NCI-H345 treated with DMSO at 0.1 percent for 48 hours (cell line): Measurements from ENCODE around the gene CD164.
A peak's percentile ranks its signal among the peaks of the same experiment; 100 is the strongest.
"Not testable (repeated sequence)": the region's sequence is repeated elsewhere in the genome, so short reads cannot be mapped to it uniquely, and the experiment has no call there.

ENCODE experiments used
- DNase-seq: peaks from one replicate; lab custom pipeline; 2025; ENCODE audit not compliant: unreplicated experiment; lab: John Stamatoyannopoulos, UW

CD164 gene

DNA sequence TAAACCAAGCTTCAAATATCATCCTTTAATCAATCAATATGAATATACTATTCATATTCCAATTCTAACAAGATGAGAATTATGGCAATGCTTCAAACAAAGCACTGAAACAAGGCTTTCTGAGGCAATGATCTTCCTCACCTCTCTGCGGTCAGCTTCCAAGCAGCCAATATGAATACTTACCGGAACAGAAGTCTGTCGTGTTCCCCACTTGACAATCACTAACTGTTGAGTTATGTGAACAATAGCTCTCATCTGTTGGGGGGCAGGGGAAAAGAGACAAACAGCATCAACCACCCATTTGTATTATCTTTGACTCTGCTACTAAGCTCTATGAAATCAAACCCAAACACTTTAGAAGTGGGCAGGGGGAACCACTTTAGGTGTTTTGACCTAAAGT is 4.5 kb downstream of the CD164 start:
- DNase-seq: no peak

DNA sequence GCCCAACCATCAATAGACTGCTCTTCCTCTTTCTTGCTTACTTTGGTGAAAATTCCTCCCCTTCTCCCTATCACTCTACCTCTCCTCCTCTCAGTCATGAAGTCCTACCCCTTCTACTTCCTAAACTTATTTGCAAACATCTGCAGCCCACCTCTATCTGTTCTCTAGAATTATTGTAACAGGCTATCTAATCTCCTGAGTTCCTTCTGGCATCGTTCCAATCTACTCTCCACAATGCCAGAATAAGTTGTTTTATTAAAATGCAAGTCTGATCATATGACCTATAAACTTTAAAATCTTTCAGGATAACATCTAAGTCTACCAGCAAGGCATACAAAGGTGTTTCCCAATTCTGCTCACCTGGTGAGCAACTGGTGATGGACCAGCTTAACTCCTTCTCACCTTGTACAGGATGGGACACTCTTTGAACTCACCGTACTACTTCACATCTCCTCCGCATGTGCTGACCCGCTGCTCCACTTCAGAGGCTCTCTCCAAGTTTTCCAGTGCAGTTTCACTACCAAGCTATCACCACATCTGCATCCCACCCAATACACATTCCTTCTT is 7.9 kb downstream of the CD164 start:
- no peak for DNase-seq

DNA sequence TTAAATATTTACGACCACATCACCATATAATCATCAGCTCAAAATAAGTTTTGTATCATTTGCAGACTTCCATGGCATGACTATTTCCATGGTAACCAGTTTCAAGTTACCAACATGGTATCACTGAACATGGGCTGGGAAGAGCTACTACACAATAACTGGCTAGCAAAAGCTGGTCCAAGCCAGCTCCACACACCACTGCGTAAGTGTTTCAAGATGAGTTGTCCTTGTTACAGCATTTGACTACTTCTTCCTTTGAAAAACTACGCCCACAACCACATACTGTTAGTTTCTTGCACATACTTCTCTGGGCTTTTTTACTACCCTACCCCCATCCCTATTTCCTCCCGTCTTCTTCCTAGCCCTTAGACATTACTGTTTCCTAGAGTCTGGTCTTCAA is 8.5 kb downstream of the CD164 start:
- DNase-seq: no peak

GRCh38 chr6:109373331-109373730 is 8.9 kb downstream of the CD164 start:
- no peak for DNase-seq

DNA sequence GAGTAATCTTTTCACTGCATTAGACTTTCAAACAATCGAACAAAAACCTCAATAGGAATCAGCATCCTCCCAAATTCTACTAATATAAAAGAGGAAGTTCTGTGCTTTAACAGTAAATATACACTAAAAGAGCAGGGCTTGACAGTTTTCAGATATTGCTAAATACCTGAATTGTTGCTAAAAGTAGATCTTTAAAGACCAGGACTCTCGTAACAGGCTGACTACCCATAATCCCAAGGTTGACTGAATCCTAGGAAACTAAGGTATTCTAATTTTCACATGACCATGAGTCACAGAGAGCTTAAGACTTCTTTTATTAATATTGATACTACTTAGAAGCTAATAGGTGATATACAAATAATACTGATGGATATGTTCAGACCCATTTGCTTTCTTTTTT is 10.1 kb downstream of the CD164 start:
- DNase-seq: no peak

DNA sequence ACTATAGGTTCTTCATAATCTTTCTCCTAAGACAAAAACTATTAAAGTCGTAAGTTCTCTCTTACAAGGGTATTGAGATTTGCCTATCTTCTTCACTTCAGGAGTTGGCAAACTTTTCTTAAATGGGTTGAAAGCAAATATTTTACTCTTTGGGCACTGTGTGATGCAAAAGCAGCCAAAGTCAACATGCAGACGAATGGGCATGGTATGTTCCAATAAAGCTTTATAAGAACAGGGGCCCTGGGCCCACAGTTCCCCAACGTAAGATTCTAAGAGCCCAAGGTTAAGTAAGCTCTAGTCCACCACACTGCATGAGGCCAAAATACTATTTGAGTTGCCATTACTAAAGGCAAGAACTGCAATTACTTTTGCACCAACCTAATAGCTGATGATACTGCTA is 11.5 kb downstream of the CD164 start:
- no peak for DNase-seq

DNA sequence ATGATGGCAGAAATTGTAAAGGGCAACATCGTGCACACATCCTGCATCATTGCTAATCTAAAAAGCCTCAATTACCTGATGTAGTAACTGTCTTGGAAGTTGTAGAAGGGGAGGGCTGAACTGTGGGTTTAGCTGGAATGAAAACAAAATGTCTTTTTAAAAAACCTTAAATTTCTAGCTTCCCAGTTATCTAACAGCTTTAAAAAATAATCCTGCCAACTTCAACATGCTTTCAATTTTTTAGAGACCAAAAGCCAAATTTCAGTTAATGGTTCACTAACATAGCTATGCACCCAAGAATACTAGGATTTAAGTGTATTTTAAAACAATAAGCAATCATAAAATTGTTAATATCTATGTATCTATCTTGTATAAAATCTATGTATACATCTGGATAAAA is 11.9 kb downstream of the CD164 start:
- no peak for DNase-seq

DNA sequence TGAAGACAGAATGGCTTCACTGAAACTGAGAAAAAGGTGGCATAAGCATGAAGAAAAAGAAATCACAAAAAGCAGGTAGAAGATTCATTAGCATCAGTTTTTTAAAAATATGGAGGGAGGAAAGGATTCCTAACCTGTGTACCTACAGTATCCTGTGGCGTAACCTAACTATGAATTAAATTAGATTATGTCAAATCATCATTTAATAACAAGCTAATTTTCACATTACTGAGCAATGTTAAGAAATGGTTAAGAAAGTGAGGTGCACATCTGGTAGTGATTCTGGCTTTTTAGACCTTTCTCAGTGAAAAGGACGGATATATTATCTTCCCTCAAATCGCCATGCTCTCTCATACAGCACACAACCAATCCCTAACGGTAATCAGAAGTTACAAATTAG is 12.5 kb downstream of the CD164 start:
- no peak for DNase-seq

DNA sequence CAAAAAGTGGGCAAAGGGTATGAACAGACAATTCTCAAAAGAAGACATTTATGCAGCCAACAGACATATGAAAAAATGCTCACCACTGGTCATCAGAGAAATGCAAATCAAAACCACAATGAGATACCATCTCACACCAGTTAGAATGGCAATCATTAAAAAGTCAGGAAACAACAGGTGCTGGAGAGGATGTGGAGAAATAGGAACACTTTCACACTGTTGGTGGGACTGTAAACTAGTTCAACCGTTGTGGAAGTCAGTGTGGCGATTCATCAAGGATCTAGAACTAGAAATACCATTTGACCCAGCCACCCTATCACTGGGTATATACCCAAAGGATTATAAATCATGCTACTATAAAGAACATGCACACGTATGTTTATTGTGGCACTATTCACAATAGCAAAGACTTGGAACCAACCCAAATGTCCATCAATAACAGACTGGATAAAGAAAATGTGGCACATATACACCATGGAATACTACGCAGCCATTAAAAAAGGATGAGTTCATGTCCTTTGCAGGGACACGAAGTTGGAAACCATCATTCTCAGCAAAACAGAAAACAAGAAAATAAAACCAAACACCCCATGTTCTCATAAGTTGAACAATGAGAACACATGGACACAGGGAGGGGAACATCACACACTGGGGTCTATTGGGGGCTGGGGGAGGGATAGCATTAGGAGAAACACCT is 17.7 kb downstream of the CD164 start:
- DNase-seq: not testable (repeated sequence)

GRCh38 chr6:109363753-109364152 is 18.5 kb downstream of the CD164 start:
- DNase-seq: no peak

- no peak for DNase-seq
Measured at GRCh38 chr6:109362102-109362884, 20.0 kb downstream of the CD164 start.

- no peak for DNase-seq
Measured at GRCh38 chr6:109360791-109361190, 21.5 kb downstream of the CD164 start.

GRCh38 chr6:109360281-109360680 is 22.0 kb downstream of the CD164 start:
- no peak for DNase-seq

DNA sequence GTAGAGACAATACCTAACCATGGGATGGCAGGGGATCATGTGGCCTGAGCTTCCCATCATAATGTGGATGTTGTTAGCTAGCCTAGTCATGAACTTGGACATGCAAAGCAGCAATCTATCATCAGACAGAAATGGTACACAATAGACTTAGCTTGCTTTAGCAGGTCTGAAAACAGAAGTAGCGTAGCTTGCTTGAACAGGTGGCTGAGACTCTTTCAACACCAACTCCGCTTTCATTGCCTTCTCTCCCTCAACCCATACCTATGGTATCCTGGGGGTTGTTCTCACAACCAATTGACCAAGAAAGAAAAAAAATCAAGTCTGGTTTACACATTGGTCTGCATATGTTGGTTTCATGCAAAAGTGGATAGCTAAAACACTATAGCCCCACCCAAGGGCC is 23.0 kb downstream of the CD164 start:
- no peak for DNase-seq

- no peak for DNase-seq
Measured at GRCh38 chr6:109358204-109358603, 24.1 kb downstream of the CD164 start.

- no peak for DNase-seq
Measured at GRCh38 chr6:109356237-109356636, 26.0 kb downstream of the CD164 start.

DNA sequence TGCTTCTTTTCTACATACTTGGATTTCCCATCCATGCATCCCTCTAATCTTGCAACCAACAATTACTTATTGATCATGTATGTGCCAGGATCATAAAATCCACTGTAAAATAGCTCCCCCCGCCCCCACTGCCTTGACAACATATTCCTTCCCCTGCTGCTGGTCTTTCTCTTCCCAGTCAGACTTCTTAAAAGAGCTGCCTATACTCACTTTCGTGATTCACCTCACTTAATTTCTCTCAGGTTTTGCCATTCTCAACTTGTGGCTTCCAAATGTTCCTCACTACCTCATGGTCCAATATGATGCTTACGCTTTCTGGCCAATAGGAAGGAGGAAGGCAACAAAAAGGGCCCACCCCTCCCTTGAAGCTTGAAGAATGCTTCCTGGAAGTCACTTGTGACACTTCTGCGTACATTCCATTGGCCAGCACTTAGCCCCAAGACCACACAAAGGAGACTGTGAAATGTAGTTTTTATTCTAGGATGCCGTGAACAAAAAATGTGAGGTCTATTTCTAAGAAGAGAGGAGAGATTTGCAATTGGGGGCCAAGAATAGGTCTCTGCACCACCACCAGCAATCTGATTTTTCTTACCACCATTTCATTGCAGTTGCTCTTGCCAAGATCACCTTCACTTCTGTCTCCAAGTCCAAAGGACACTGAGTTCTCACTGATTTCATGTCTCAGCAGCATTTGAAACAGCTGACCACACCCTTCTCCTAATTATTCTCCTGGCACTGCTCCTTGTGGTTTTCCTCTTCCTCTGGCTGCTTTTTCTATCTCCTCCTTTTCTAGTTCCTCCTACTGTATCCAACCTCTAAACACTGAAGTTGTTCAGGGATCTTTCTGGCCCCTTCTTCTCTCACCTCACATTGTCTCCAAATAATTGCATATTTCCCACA is 30.8 kb downstream of the CD164 start:
- DNase-seq: no peak

DNA sequence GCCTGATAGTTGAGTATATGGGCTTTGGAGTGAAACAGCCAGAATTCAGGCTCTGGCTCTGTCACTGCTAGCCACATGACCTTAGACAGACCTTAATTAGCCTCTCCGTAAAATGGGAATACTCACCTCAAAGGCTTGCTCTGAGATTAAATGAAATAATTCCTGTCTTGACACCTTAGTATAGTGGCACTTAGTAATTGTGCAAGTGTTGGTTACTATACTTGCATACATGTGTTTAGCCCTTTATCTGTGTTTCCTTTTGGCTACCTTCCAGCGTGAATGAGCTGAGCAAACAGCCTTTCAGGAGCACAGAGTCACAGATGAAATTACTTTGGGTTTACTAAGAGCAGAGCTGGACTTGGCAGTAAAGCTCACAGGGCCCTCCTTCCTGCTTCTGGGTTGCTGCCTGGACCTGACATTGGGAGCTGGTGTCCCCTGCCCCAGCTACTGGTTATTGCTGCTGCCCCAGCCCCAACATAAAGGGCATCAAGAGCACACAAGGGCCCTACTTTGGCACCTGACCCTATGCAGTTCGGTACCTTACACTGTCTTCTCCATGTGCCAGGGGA is 32.8 kb downstream of the CD164 start:
- DNase-seq: peak; percentile 55

DNA sequence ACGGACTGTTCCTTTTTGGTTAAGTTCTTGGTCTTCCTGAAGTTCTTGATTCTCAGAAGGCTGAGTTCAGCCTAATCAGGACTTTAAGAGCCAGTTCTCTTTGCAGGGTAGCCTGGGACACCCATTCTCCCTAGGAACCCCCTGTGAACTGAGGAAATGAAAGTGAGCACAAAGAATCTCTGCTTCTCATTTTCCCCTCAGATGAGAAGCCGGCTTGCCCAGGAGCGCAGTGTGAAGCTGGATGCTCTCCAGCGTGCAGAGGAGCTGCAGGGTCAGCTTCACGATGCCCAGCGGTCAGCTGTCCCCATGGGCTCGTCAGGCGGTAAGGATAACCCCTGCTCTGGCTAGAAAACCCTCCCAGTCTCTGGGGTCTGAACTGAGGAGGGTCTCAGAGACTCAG is 34.0 kb downstream of the CD164 start:
- DNase-seq: no peak

DNA sequence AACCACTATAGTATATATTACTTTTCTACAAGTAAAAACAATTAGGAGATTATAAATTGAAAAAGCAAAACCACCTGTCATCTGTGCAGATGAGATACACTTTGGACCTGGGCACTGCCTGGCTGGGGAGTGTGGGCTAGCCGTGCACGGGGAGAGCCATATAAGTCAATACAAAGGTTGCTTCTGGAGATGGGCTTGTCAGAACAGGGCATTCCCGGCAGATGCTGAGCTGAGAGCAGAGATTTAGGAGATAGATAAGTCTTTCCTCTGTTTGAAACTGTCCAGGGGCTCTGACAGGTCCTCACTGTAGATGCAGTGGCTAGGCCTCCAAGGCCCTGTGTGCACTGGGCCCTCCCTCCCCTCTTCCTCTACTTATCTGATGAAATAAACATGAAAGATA is 34.5 kb downstream of the CD164 start:
- no peak for DNase-seq

- no peak for DNase-seq
Measured at GRCh38 chr6:109345986-109346385, 36.3 kb downstream of the CD164 start.
